ENCODE data around the gene NCK2.

NCK2 gene

GRCh38 chr2:105733875-105734274 is 10.8 kb upstream of the NCK2 start:
- in situ Hi-C loops (cut with MboI; ENCODE audit: low pct_unique_long_range_greater_than_20kb, low sequenced_read_pairs), result no loop called here
- DNase-seq, result no peak

- in situ Hi-C loops (cut with MboI; ENCODE audit: low pct_unique_long_range_greater_than_20kb, low sequenced_read_pairs), result no loop called here
- DNase-seq, result peak; percentile 81
Measured at GRCh38 chr2:105734762-105735538, 9.8 kb upstream of the NCK2 start.

GRCh38 chr2:105736145-105736544 is 8.6 kb upstream of the NCK2 start:
- in situ Hi-C loops (cut with MboI; ENCODE audit: low pct_unique_long_range_greater_than_20kb, low sequenced_read_pairs), result no loop called here
- no peak for DNase-seq

GRCh38 chr2:105737980-105738657 is 6.6 kb upstream of the NCK2 start:
- no peak for DNase-seq
- in situ Hi-C loops (cut with MboI; ENCODE audit: low pct_unique_long_range_greater_than_20kb, low sequenced_read_pairs), result no loop called here

- DNase-seq, result no peak
- in situ Hi-C loops (cut with MboI; ENCODE audit: low pct_unique_long_range_greater_than_20kb, low sequenced_read_pairs), result no loop called here
Measured at GRCh38 chr2:105738658-105739241, 6.0 kb upstream of the NCK2 start.

GRCh38 chr2:105739426-105739825 is 5.3 kb upstream of the NCK2 start:
- in situ Hi-C loops (cut with MboI; ENCODE audit: low pct_unique_long_range_greater_than_20kb, low sequenced_read_pairs), result no loop called here
- DNase-seq, result no peak

- no peak for DNase-seq
- in situ Hi-C loops (cut with MboI; ENCODE audit: low pct_unique_long_range_greater_than_20kb, low sequenced_read_pairs), result no loop called here
Measured at GRCh38 chr2:105739944-105740530, 4.7 kb upstream of the NCK2 start.

GRCh38 chr2:105741174-105741573 is 3.5 kb upstream of the NCK2 start:
- in situ Hi-C loops (cut with MboI; ENCODE audit: low pct_unique_long_range_greater_than_20kb, low sequenced_read_pairs), result no loop called here
- no peak for DNase-seq

GRCh38 chr2:105741617-105742016 is 3.1 kb upstream of the NCK2 start:
- in situ Hi-C loops (cut with MboI; ENCODE audit: low pct_unique_long_range_greater_than_20kb, low sequenced_read_pairs), result no loop called here
- no peak for DNase-seq

- DNase-seq, result no peak
- in situ Hi-C loops (cut with MboI; ENCODE audit: low pct_unique_long_range_greater_than_20kb, low sequenced_read_pairs), result no loop called here
Measured at GRCh38 chr2:105744091-105744908, 412 bp upstream of the NCK2 start.

- peak; percentile 68 for DNase-seq
- in situ Hi-C loops (cut with MboI; ENCODE audit: low pct_unique_long_range_greater_than_20kb, low sequenced_read_pairs), result no loop called here
Measured at GRCh38 chr2:105746177-105747080, 1.7 kb downstream of the NCK2 start.

GRCh38 chr2:105747254-105747894 is 2.7 kb downstream of the NCK2 start:
- DNase-seq, result no peak
- in situ Hi-C loops (cut with MboI; ENCODE audit: low pct_unique_long_range_greater_than_20kb, low sequenced_read_pairs), result no loop called here

GRCh38 chr2:105747991-105748390 is 3.3 kb downstream of the NCK2 start:
- in situ Hi-C loops (cut with MboI; ENCODE audit: low pct_unique_long_range_greater_than_20kb, low sequenced_read_pairs), result no loop called here
- DNase-seq, result no peak

- in situ Hi-C loops (cut with MboI; ENCODE audit: low pct_unique_long_range_greater_than_20kb, low sequenced_read_pairs), result no loop called here
- DNase-seq, result no peak
Measured at GRCh38 chr2:105748566-105748965, 3.9 kb downstream of the NCK2 start.

GRCh38 chr2:105749583-105750400 is 5.1 kb downstream of the NCK2 start:
- DNase-seq, result no peak
- in situ Hi-C loops (cut with MboI; ENCODE audit: low pct_unique_long_range_greater_than_20kb, low sequenced_read_pairs), result no loop called here

- in situ Hi-C loops (cut with MboI; ENCODE audit: low pct_unique_long_range_greater_than_20kb, low sequenced_read_pairs), result no loop called here
- no peak for DNase-seq
Measured at GRCh38 chr2:105750735-105751134, 6.0 kb downstream of the NCK2 start.

GRCh38 chr2:105751272-105751671 is 6.6 kb downstream of the NCK2 start:
- in situ Hi-C loops (cut with MboI; ENCODE audit: low pct_unique_long_range_greater_than_20kb, low sequenced_read_pairs), result no loop called here
- no peak for DNase-seq

Measured in KBM-7 (cell line).